LNCaP clone FGC (cell line): ENCODE data around the gene DDX10.

Experiments
- DNase-seq: peaks from one replicate; pipeline ENCODE4 v3.0.0-alpha.2; 2011; ENCODE audit warnings: low read depth
- H3K4me3 ChIP-seq: 2 replicates; pipeline ENCODE4 v1.5.1; 2011; ENCODE audit warnings: mild to moderate bottlenecking, low read depth, low read length, control low read depth
- TF ChIP-seq, protein P1 (sequence below): IDR thresholded peaks from 2 replicates; pipeline ENCODE4 v1.5.1; 2012; ENCODE audit warnings: mild to moderate bottlenecking; ENCODE audit not compliant: control insufficient read depth, insufficient read depth; ENCODE audit errors: extremely low read depth

DDX10 gene

DNA sequence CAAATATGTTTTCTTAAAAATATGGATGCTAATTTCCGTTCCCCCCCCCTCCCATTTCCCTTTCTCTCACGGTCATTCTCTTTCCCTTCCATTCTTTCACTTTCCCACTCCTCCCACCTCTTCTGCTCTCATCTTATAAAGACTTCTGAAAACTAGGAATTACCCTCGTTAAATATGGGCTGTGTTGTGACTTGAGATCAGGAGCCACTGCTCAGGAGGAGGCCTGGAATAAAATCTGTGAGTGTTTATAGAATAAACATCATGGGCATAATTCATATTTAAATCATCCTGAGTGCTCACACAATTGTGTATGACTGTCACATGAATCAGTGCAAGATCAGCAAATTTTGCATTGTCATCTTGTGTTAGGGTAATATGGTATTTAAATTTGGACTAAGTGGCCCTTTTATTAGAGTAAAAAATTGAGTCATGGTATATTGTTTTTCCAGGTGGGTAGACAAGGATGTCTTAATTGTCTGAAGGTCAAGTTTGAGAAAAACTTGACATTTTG lies 208.0 kb downstream of the DDX10 start:
- TF ChIP-seq, protein P1, sequence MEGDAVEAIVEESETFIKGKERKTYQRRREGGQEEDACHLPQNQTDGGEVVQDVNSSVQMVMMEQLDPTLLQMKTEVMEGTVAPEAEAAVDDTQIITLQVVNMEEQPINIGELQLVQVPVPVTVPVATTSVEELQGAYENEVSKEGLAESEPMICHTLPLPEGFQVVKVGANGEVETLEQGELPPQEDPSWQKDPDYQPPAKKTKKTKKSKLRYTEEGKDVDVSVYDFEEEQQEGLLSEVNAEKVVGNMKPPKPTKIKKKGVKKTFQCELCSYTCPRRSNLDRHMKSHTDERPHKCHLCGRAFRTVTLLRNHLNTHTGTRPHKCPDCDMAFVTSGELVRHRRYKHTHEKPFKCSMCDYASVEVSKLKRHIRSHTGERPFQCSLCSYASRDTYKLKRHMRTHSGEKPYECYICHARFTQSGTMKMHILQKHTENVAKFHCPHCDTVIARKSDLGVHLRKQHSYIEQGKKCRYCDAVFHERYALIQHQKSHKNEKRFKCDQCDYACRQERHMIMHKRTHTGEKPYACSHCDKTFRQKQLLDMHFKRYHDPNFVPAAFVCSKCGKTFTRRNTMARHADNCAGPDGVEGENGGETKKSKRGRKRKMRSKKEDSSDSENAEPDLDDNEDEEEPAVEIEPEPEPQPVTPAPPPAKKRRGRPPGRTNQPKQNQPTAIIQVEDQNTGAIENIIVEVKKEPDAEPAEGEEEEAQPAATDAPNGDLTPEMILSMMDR = no peak
- no peak overlapping the region for H3K4me3 ChIP-seq

DNA sequence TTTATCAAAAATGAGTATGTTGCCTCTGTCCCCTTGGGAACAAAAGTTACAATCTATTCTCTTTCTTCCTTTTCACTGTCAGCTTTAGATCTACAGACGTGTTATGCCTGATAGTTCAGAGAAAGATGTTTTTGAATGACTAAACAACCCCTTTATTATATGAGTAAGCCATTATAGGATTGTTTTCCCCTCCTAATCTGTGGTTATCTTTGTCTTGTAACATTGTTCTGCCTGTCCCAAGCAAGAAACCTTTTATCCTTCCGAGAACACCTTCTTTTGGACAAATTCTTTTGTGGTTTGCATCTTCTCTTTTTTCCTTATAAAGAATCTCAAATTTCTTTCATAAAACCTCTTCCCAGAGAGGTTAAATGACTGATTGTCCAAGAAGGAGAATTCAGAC lies 208.4 kb downstream of the DDX10 start:
- no peak overlapping the region for H3K4me3 ChIP-seq
- DNase-seq = no peak

More for the DNA sequence above, 208.0 kb downstream of the DDX10 start:
- DNase-seq = no peak

DNA sequence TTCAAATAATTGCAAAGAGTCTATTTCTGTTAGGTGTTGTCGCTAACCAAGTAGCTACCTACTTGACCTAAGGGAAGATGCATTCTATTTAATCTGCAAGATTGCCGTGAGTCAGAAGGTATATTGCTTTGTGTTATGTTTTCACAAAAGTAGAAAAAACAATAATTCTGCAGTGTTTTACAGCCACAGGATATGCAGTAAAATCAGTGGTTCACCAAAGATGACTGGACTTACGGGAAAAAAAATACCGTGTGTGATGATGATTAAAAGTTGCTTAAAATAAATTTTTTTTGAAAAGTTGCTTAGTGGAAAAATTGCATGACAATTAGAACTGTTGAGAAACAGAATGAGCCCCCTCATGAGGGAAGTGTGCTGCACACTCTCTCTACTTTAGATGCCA lies 209.1 kb downstream of the DDX10 start:
- H3K4me3 ChIP-seq = no peak overlapping the region
- DNase-seq = no peak
- TF ChIP-seq, protein P1 = no peak

More for the DNA sequence above, 208.4 kb downstream of the DDX10 start:
- TF ChIP-seq, protein P1 = no peak

DNA sequence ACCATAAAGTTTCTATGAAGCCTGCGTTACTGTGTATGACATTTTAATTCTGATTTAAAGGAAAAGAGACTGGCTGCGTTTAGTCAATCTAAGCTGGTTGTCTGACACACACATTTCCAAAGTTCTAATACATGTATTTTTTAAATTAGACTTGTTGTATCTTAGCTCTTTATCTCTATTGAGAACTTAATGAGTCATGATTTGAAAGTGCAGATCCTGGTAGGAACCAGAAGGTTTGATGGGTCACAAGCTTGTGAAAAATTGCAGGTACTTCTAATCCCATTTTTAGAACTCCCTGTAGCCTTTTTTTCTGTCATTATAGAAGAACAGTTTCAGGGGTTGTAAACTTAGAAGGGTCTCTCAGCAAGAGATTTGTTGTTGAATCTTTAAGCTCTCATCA lies 210.3 kb downstream of the DDX10 start:
- no peak for DNase-seq
- TF ChIP-seq, protein P1 = no peak
- H3K4me3 ChIP-seq = no peak overlapping the region

DNA sequence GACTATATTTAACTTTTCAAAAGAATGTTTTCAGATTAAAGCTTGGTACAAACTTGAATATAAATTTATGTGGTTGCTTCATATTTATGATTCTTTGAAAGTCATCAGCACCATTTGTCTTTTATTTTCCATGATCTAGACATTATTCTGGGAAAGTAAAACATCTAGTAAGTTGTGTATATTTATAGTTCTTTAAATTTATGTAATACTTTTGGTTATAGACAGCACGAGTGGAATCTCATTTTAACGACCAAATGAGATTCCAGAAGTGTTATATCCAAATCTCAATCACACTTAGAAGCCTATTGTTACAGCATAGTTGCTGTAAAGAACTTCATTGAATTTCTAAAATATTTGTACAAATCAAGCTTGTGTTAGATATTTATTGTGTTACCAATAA lies 212.3 kb downstream of the DDX10 start:
- no peak for DNase-seq
- TF ChIP-seq, protein P1 = no peak
- H3K4me3 ChIP-seq = no peak overlapping the region

DNA sequence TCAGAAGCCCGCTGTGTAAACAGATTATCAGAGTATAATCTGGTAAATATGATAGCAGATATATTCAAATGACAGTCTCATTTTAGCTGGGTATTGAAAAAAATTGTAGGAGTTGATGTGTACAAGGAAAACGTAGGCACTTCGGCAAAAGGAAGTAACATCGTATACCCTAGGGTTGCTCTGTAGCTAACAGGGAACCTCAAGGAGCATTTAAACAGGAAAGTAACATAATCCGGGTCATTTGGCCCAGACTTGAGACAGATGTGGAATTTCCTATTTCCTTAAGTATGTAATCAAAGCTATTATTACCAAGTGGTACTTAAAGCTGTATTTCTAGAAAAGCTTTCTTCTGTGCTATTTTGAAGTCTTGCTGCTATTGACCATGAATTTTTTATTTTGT lies 215.6 kb downstream of the DDX10 start:
- TF ChIP-seq, protein P1 = no peak
- DNase-seq = no peak
- no peak overlapping the region for H3K4me3 ChIP-seq

DNA sequence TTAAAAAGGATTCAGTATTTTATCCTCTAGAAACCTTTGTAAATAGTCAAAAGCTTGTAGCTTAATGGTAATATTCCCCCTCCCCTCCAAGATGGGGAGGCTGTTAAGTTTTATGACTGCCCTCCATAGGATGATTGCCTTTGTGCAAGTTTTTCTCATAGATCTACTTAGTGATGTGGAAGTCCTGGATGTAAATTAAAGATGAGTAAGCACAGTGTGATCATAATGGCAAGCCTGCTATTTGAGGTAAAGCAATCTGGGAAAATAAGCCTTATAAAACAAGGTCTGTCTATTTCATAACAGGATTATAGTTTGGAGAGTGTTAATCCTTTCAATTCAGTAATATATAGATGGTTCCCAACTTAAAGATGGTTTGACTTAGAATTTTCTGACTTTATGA lies 216.3 kb downstream of the DDX10 start:
- DNase-seq = no peak
- TF ChIP-seq, protein P1 = no peak
- no peak overlapping the region for H3K4me3 ChIP-seq
